GM19467 (cell line): ENCODE results near the gene SEMA4C.
A peak's percentile ranks its signal among the peaks of the same experiment; 100 is the strongest.

Source experiments
- ATAC-seq: cut with Tn5 transposase; IDR thresholded peaks from one replicate; pipeline ENCODE4 v1.9.1; 2021; ENCODE audit warnings: mild to moderate bottlenecking, moderate library complexity; ENCODE audit not compliant: unreplicated experiment

The SEMA4C gene

GRCh38 chr2:96882906-96883305 lies 13.0 kb upstream of the SEMA4C start:
- no peak for ATAC-seq

- no peak for ATAC-seq
These were observed 12.3 kb upstream of the SEMA4C start for GRCh38 chr2:96882230-96882629.

- no peak for ATAC-seq
These were observed 11.7 kb upstream of the SEMA4C start for GRCh38 chr2:96881349-96882195.

- ATAC-seq, result no peak
These were observed 11.0 kb upstream of the SEMA4C start for GRCh38 chr2:96880891-96881273.

- no peak for ATAC-seq
These were observed 9.7 kb upstream of the SEMA4C start for GRCh38 chr2:96879545-96880040.

GRCh38 chr2:96878796-96879544 lies 9.1 kb upstream of the SEMA4C start:
- no peak for ATAC-seq

- no peak for ATAC-seq
These were observed 8.3 kb upstream of the SEMA4C start for GRCh38 chr2:96878171-96878570.

- no peak for ATAC-seq
These were observed 7.8 kb upstream of the SEMA4C start for GRCh38 chr2:96877631-96878092.

- ATAC-seq, result no peak
These were observed 7.2 kb upstream of the SEMA4C start for GRCh38 chr2:96877042-96877451.

GRCh38 chr2:96876269-96877041 lies 6.6 kb upstream of the SEMA4C start:
- no peak for ATAC-seq

GRCh38 chr2:96875498-96876268 lies 5.8 kb upstream of the SEMA4C start:
- no peak for ATAC-seq

GRCh38 chr2:96874198-96874831 lies 4.4 kb upstream of the SEMA4C start:
- ATAC-seq, result peak; percentile 49

- ATAC-seq, result no peak
These were observed 3.8 kb upstream of the SEMA4C start for GRCh38 chr2:96873651-96874096.

GRCh38 chr2:96872591-96873349 lies 2.9 kb upstream of the SEMA4C start:
- no peak for ATAC-seq

GRCh38 chr2:96870626-96871255 lies 861 bp upstream of the SEMA4C start:
- no peak for ATAC-seq

- ATAC-seq, result no peak
These were observed 529 bp downstream of the SEMA4C start for GRCh38 chr2:96869281-96869821.

GRCh38 chr2:96868555-96869280 lies 1.2 kb downstream of the SEMA4C start:
- peak; percentile 44 for ATAC-seq
